Panc1 (cell line): ENCODE measurements around the gene ADORA2B. TPM values are rescaled to one million over a fixed set of nuclear protein-coding genes. Genes with fewer than 3 reads are reported as not detected.
A peak's percentile ranks its signal among the peaks of the same experiment; 100 is the strongest.

Experiments used
- ATAC-seq: fragments of 200-7000 bp; cut with Tn5 transposase; 2 replicates; pipeline ENCODE4 v1.9.1; 2020; ENCODE audit warnings: mild to moderate bottlenecking, moderate library complexity
- BruUV-seq: library from RNA; stranded (reverse); fragments of 400-500 nt; replicated peaks from 2 replicates; lab custom pipeline; 2021; lab: Mats Ljungman, UMichigan
- CTCF ChIA-PET: fragments of 300-600 bp; sonication (Branson Sonifier 250); formaldehyde crosslinking; loops from one replicate; lab custom pipeline; 2022; ENCODE audit warnings: antibody characterized with exemption; lab: Charles Lee
- POLR2A ChIA-PET: fragments of 300-600 bp; sonication (Branson Sonifier 250); formaldehyde crosslinking; loops from one replicate; lab custom pipeline; 2022; ENCODE audit warnings: antibody characterized with exemption; lab: Charles Lee
- DNase-seq: peaks from one replicate; pipeline ENCODE4 v3.0.0-alpha.2; 2010; ENCODE audit warnings: low read depth, low spot score
- H3K27ac ChIP-seq: 2 replicates; pipeline ENCODE4 v1.5.1; 2011; ENCODE audit warnings: mild to moderate bottlenecking, low read length, inconsistent platforms
- H3K27me3 ChIP-seq: fragments of 200-500 bp; sonication (Bioruptor generic); 2 replicates; pipeline ENCODE4 v1.6.0; 2014; ENCODE audit warnings: low read length, inconsistent platforms; ENCODE audit not compliant: control insufficient read depth, insufficient read depth
- H3K36me3 ChIP-seq: fragments of 200-500 bp; sonication (Bioruptor generic); 2 replicates; pipeline ENCODE4 v1.5.1; 2014; ENCODE audit warnings: inconsistent platforms, mild to moderate bottlenecking, low read length, moderate library complexity; ENCODE audit not compliant: control insufficient read depth, insufficient read depth
- H3K4me1 ChIP-seq: 2 replicates; pipeline ENCODE4 v1.5.1; 2011; ENCODE audit warnings: inconsistent platforms, mild to moderate bottlenecking, low read length, moderate library complexity; ENCODE audit not compliant: control insufficient read depth, insufficient read depth
- H3K4me3 ChIP-seq, 2 experiments: 2 replicates each; pipeline ENCODE4 v1.5.1; 2011 to 2012; ENCODE audit warnings: low read depth in 2 of 2, low read length in 2 of 2, mild to moderate bottlenecking in 2 of 2, inconsistent platforms in 1 of 2, moderate library complexity in 1 of 2
- H3K9me3 ChIP-seq: fragments of 200-500 bp; sonication (Bioruptor generic); 2 replicates; pipeline ENCODE4 v1.5.1; 2014; ENCODE audit warnings: low read depth, mild to moderate bottlenecking, inconsistent platforms, low read length, moderate library complexity; ENCODE audit not compliant: control insufficient read depth, insufficient read depth
- POLR2AphosphoS5 ChIP-seq: IDR thresholded peaks from 2 replicates; pipeline ENCODE4 v1.6.1; 2012; ENCODE audit warnings: mild to moderate bottlenecking, low read depth, low read length, moderate library complexity
- REST ChIP-seq, 2 experiments: IDR thresholded peaks; 2 replicates each; pipeline ENCODE4 v1.6.1; 2011 to 2012; ENCODE audit warnings: low read depth in 2 of 2, control low read depth in 1 of 2, low read length in 1 of 2, mild to moderate bottlenecking in 1 of 2, moderate library complexity in 1 of 2; ENCODE audit not compliant: insufficient read depth in 1 of 2
- SIN3A ChIP-seq: IDR thresholded peaks from 2 replicates; pipeline ENCODE4 v1.6.1; 2012; ENCODE audit warnings: low read depth, mild to moderate bottlenecking, low read length, moderate library complexity, borderline replicate concordance; ENCODE audit not compliant: insufficient read depth
- TCF7L2 ChIP-seq: IDR thresholded peaks from 2 replicates; pipeline ENCODE4 v1.6.1; 2011; ENCODE audit warnings: mild to moderate bottlenecking, low read depth, low read length, inconsistent platforms
- in situ Hi-C: cut with HindIII; loops from 2 replicates; pipeline ENCODE4 v1.10.0; 2016; ENCODE audit warnings: low sequenced_read_pairs, low pct_unique_long_range_greater_than_20kb
- intact Hi-C: fragments of 100-400 bp; cut with micrococcal nuclease; formaldehyde crosslinking; loops from one replicate; pipeline ENCODE4 v1.10.0; 2022; ENCODE audit not compliant: unreplicated experiment
- total RNA-seq: library from RNA; stranded (reverse); gene quantifications from one replicate; pipeline ENCODE4 v1.2.1, GENCODE V29; 2021; ENCODE audit not compliant: unreplicated experiment
- TF ChIP-seq, protein P1 (sequence below): fragments of 450-650 bp; IDR thresholded peaks from 2 replicates; pipeline ENCODE4 v1.5.1; 2017; ENCODE audit warnings: mild to moderate bottlenecking

ADORA2B gene
- total RNA-seq, 1 experiment from 2014 or later: 42.7 TPM

GRCh38 chr17:15945527-15946191 is 729 bp downstream of the ADORA2B start:
- Histone ChIP-seq H3K36me3 (no peaks in the 10 kb centered on the region; the same call in 1 of the 2 replicates), H3K27me3 (no peaks in the 10 kb centered on the region), H3K27ac (peak overlapping the region; percentile 96), H3K9me3 (no peaks in the 10 kb centered on the region), H3K4me3 (peak overlapping the region; percentile 67 to 96), H3K4me1 (peaks cover 22% of the 10 kb centered on the region)
- DNase-seq (no peak), ATAC-seq (peak; percentile 1; the same call in 1 of the 2 replicates)
- no peak for TF ChIP-seq POLR2AphosphoS5
- no peak for TF ChIP-seq REST (IDR thresholded peaks at IDR 0.05; ENCODE audit: insufficient read depth in 1 of 2, low read depth in 2 of 2, low read length in 1 of 2)
- no peak for TF ChIP-seq SIN3A
- TF ChIP-seq, protein P1, sequence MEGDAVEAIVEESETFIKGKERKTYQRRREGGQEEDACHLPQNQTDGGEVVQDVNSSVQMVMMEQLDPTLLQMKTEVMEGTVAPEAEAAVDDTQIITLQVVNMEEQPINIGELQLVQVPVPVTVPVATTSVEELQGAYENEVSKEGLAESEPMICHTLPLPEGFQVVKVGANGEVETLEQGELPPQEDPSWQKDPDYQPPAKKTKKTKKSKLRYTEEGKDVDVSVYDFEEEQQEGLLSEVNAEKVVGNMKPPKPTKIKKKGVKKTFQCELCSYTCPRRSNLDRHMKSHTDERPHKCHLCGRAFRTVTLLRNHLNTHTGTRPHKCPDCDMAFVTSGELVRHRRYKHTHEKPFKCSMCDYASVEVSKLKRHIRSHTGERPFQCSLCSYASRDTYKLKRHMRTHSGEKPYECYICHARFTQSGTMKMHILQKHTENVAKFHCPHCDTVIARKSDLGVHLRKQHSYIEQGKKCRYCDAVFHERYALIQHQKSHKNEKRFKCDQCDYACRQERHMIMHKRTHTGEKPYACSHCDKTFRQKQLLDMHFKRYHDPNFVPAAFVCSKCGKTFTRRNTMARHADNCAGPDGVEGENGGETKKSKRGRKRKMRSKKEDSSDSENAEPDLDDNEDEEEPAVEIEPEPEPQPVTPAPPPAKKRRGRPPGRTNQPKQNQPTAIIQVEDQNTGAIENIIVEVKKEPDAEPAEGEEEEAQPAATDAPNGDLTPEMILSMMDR: no peak
- TF ChIP-seq TCF7L2: no peak
- POLR2A ChIA-PET: no interaction called here
- no TSS peak for BruUV-seq
- in situ Hi-C loops (no loop called here), intact Hi-C loops (loop anchor here (2.0 to 10.0 kb wide), 2 partner anchors 53 to 121 kb away; partner anchors contain the start of genes TTC19 and ZSWIM7)
- CTCF ChIA-PET: interaction anchor here (0.7 to 1.5 kb wide), 2 partner anchors 25 to 53 kb away, joined by 4 to 8 read pairs; no protein-coding TSS in a partner anchor

DNA sequence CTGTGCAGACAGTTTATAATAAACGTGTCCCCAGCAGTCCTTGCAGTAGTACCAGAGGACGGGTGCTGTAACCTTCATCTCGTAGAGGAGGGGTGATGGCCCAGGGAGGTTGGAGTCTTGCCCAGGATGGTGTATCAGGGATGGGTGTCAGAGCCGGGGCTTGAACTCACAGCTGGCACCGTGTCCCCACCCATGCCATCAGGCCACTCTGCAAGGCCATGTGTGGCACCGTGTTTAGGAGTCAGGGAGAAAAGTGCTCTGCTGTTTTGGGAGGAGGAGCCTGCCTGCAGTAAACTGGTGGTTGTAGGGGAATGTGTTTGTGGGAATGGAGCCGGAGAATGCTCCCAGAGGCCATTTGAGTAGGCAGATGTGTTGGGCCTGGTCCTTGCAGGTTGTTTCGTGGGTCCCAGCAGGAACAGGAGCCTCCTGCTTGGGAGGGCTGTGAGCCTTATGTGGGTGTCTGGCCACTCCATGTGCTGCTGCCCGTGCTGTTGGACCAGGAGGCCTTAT is 1.7 kb downstream of the ADORA2B start:
- BruUV-seq: TSS peak; percentile 85
- Histone ChIP-seq H3K27ac (peak overlapping the region; percentile 96), H3K4me1 (peaks cover 32% of the 10 kb centered on the region), H3K4me3 (peak overlapping the region; percentile 67 to 96), H3K27me3 (no peaks in the 10 kb centered on the region), H3K9me3 (no peaks in the 10 kb centered on the region), H3K36me3 (no peaks in the 10 kb centered on the region; the same call in 1 of the 2 replicates)
- intact Hi-C loops: loop anchor here (10.0 kb wide), 1 partner anchor 122 kb away; no protein-coding TSS in a partner anchor
- in situ Hi-C loops: no loop called here
- ATAC-seq (no peak), DNase-seq (no peak)
- TF ChIP-seq, protein P1: no peak
- TF ChIP-seq TCF7L2: no peak
- TF ChIP-seq POLR2AphosphoS5: no peak
- no peak for TF ChIP-seq REST (IDR thresholded peaks at IDR 0.05; ENCODE audit: insufficient read depth in 1 of 2, low read depth in 2 of 2, low read length in 1 of 2)
- no peak for TF ChIP-seq SIN3A
- POLR2A ChIA-PET: no interaction called here
- CTCF ChIA-PET: interaction anchor here (0.6 kb wide), 1 partner anchor 32 kb away, joined by 4 read pairs; no protein-coding TSS in a partner anchor
